H1 (cell line): Measurements from ENCODE around the gene MBOAT1. TPM values are rescaled to one million over a fixed set of nuclear protein-coding genes. Genes with fewer than 3 reads are reported as not detected.

Experiments used
- CHD7 ChIP-seq: fragments of 300-600 bp; sonication (generic); IDR thresholded peaks from 2 replicates; pipeline ENCODE4 v1.7.1; 2012; ENCODE audit warnings: low read length, moderate library complexity, mild to moderate bottlenecking, inconsistent platforms; ENCODE audit not compliant: insufficient replicate concordance
- polyA plus RNA-seq, 7 experiments: library from polyadenylated mRNA; depleted of rRNA in 3 of 7; stranded (reverse) in 5 of 7; unstranded in 2 of 7; fragments of >200 nt in 5 of 7; fragments of 200-250 nt in 2 of 7; gene quantifications; 1 replicate in 5 of 7; 2 replicates in 1 of 7; 4 replicates in 1 of 7; pipeline versions ENCODE4 v1.2.1 to v1.2.3, GENCODE V29; 2011 to 2013; ENCODE audit warnings: missing spikeins in 2 of 7, mixed read lengths in 2 of 7
- total RNA-seq: library from RNA; stranded (reverse); fragmentation: NEBNext Ultra II Directional; extraction: Animal tissue kit (Norgen Biotek cat#: 25700); gene quantifications from 2 replicates; pipeline ENCODE4 v1.2.1, GENCODE V29; 2021

MBOAT1 gene
- total and polyA plus RNA-seq, 2 of the 8 experiments (the other 6 are each of a cell fraction or from before 2014, with no cell fraction given), result 4.9 to 19.5 TPM

- no peak for TF ChIP-seq CHD7
Measured at GRCh38 chr6:20153194-20153593, 59.1 kb downstream of the MBOAT1 start (continued).
